BJ (cell line): ENCODE data around the gene FAM228A. TPM values are rescaled to one million over a fixed set of nuclear protein-coding genes. Genes with fewer than 3 reads are reported as not detected.

Source experiments
- CTCF ChIA-PET: fragments of 350-600 bp; formaldehyde crosslinking; extraction: SDS; loops from one replicate; lab custom pipeline; 2021; ENCODE audit warnings: antibody characterized with exemption, inconsistent platforms; lab: Yijun Ruan, JAX
- POLR2A ChIA-PET: fragments of 300-600 bp; sonication (Branson Sonifier 250); formaldehyde crosslinking; extraction: SDS; loops from one replicate; lab custom pipeline; 2021; ENCODE audit warnings: antibody characterized with exemption; lab: Charles Lee
- DNase-seq: peaks from one replicate; pipeline ENCODE4 v3.0.0-alpha.2; 2011; ENCODE audit warnings: low read depth
- H3K27me3 ChIP-seq: 2 replicates; pipeline ENCODE4 v1.6.0; 2011; ENCODE audit warnings: low read length; ENCODE audit not compliant: control insufficient read depth, insufficient read depth
- H3K36me3 ChIP-seq: 2 replicates; pipeline ENCODE4 v1.5.1; 2011; ENCODE audit warnings: low read length; ENCODE audit not compliant: control insufficient read depth, insufficient read depth
- H3K4me3 ChIP-seq: 2 replicates; pipeline ENCODE4 v1.5.1; 2011; ENCODE audit warnings: low read depth, mild to moderate bottlenecking, control low read depth, low read length
- polyA plus RNA-seq: library from polyadenylated mRNA; depleted of rRNA; stranded (reverse); fragments of >200 nt; gene quantifications from 2 replicates; pipeline ENCODE4 v1.2.3, GENCODE V29; 2011
- TF ChIP-seq, protein P1 (sequence below): IDR thresholded peaks from 2 replicates; pipeline ENCODE4 v1.5.1; 2011; ENCODE audit warnings: low read depth, mild to moderate bottlenecking, control low read depth, inconsistent platforms, low read length, moderate library complexity; ENCODE audit not compliant: insufficient read depth

The FAM228A gene
- polyA plus RNA-seq, 1 experiment = 0.23 TPM

DNA sequence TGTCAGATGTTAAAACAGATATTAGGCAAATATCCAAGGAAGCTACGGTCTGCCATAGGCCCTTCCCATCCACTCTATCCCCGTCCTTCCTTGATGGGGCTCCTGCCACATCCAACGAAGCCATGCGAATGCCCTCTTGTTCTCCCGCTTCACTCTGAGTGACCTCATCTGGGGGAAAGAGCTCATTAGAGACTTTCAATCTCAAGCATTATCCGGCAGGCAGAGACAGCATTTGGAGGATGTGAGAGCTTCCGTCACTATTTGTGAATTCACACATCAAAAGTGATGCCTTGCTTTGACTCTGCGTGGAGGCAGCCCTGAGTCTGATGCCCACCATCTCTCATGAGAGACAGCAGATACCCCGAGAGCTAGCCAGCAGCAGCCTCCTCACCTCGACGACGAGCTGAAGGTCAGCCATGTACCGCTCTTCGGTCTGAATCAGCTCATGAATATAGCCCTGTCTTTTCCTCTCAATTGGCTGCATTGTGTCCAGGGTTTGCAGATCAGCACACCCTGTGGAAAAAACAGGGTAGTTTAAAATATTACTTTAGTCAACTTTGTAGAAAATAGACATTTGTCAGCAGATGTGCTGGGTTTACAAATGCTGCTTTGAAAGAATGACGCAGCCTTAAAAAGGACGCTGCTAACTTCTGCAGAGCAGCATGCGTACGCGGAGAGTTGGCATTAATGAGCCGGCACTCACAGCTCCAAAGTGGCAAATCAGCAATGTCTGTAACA, 45.9 kb downstream of the FAM228A start:
- TF ChIP-seq, protein P1, sequence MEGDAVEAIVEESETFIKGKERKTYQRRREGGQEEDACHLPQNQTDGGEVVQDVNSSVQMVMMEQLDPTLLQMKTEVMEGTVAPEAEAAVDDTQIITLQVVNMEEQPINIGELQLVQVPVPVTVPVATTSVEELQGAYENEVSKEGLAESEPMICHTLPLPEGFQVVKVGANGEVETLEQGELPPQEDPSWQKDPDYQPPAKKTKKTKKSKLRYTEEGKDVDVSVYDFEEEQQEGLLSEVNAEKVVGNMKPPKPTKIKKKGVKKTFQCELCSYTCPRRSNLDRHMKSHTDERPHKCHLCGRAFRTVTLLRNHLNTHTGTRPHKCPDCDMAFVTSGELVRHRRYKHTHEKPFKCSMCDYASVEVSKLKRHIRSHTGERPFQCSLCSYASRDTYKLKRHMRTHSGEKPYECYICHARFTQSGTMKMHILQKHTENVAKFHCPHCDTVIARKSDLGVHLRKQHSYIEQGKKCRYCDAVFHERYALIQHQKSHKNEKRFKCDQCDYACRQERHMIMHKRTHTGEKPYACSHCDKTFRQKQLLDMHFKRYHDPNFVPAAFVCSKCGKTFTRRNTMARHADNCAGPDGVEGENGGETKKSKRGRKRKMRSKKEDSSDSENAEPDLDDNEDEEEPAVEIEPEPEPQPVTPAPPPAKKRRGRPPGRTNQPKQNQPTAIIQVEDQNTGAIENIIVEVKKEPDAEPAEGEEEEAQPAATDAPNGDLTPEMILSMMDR = no peak
- CTCF ChIA-PET = interaction anchor here (0.8 to 1.2 kb wide), 2 partner anchors 8 to 9 kb away, joined by 3 read pairs; no protein-coding TSS in a partner anchor
- DNase-seq = no peak
- Histone ChIP-seq H3K27me3 (no peaks in the 10 kb centered on the region), H3K36me3 (no peaks in the 10 kb centered on the region; the same call in none of the 2 replicates), H3K4me3 (no peak overlapping the region)
- POLR2A ChIA-PET = no interaction called here

DNA sequence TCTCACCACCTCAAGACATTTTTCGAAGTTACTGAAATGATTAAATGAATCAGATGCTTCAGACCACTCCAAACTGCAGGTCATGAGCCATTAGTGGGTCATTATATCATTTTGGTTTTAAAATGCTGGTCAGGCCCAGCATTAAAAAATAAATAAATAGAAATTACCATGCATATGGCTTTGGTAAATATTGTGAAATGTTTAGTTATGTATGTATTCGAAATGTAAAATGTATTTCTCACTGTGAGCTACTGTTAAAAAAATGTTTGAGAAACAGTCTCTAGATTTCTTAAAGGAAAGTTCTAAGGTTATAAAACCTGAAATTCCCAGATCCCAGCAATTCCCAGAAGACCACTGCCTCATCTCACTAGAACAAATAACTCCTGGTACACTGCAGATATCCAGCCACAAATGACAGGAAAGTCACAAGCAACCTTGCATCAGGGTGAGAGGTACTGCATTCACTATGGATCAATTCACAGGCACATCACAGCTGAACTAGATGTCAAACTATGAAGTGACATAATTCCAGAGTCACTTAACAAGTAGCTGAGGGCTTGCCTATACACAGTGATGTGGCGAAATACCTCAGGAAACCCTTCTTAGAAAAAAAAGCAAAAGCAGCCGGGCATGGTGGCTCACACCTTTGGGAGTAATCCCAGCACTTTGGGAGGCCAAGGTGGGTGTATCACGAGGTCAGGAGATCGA, 46.6 kb downstream of the FAM228A start:
- Histone ChIP-seq H3K27me3 (no peaks in the 10 kb centered on the region), H3K4me3 (no peak overlapping the region), H3K36me3 (no peaks in the 10 kb centered on the region; the same call in 1 of the 2 replicates)
- TF ChIP-seq, protein P1 = no peak
- DNase-seq = no peak
- ChIA-PET POLR2A (no interaction called here), CTCF (interaction anchor here (1.2 to 1.6 kb wide), 2 partner anchors 8 to 12 kb away, joined by 3 read pairs; no protein-coding TSS in a partner anchor)

DNA sequence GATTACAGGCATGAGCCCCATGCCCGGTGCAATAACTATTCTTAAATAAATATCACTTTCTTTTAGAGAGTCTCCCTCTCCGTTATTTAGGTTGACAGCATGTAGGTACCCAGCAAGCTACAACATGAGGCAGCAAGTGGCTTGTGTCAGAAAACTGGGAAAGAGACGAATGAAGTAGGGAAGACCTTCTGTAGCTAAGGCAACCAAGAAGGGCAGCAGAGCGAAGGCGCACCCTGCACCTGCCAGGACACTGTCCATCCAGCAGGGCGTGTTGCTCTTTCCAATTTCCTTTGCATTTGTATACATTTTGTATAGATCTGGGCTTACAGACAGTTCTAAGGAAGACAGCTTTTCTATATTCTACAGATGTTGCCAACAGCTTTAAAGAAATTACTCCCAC, 48.1 kb downstream of the FAM228A start:
- no peak for DNase-seq
- ChIA-PET POLR2A (no interaction called here), CTCF (interaction anchor here (1.6 kb wide), 1 partner anchor 10 kb away, joined by 3 read pairs; no protein-coding TSS in a partner anchor)
- no peak overlapping the region for H3K4me3 ChIP-seq
- H3K36me3 ChIP-seq = no peaks in the 10 kb centered on the region; the same call in 1 of the 2 replicates
- no peaks in the 10 kb centered on the region for H3K27me3 ChIP-seq
- TF ChIP-seq, protein P1 = no peak

DNA sequence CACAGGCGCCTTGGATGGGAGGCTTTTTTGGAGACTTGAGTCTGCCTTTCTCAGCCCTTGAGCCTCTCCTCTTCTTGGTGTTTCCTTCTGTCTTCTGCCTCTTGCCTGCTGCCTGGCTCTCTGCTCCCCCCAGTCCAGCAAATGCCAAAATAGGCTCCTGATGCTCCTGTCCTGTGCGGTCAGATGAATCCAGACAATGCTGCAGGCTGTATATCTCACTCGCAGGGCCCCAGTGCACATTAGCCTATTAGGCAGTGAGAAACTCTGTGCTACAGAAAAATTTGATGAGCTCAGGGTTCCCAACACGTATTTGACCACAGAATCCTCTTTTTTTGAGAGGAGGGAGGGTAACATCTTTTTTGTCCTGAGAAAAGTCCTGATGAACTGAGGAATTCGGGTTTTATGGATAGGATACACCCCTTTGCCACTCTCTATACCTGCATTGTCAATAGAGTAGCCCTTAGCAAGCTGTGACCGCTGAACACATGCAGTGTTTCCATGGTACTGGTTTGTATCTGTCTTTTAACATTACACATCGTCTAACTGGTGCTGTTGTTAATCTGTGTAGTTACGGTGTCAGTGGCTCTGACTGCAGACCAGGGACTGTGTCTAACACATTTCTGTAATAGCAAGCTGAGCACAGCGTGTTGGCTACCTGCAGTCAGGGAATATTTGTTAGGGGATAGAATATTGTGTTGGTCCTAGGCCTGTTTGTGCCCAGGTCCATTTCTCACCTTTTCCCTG, 50.8 kb downstream of the FAM228A start:
- CTCF ChIA-PET = no interaction called here
- Histone ChIP-seq H3K4me3 (no peak overlapping the region), H3K27me3 (no peaks in the 10 kb centered on the region), H3K36me3 (no peaks in the 10 kb centered on the region; the same call in 1 of the 2 replicates)
- DNase-seq = no peak
- TF ChIP-seq, protein P1 = no peak
- POLR2A ChIA-PET = no interaction called here
